HG02610 (cell line): Measurements from ENCODE around the gene ZNF689.
"Not testable (repeated sequence)": the region's sequence is repeated elsewhere in the genome, so short reads cannot be mapped to it uniquely, and the experiment has no call there.

Source experiments
- ATAC-seq: cut with Tn5 transposase; IDR thresholded peaks from one replicate; pipeline ENCODE4 v1.9.1; 2021; ENCODE audit warnings: mild to moderate bottlenecking, moderate library complexity; ENCODE audit not compliant: unreplicated experiment

Gene ZNF689

DNA sequence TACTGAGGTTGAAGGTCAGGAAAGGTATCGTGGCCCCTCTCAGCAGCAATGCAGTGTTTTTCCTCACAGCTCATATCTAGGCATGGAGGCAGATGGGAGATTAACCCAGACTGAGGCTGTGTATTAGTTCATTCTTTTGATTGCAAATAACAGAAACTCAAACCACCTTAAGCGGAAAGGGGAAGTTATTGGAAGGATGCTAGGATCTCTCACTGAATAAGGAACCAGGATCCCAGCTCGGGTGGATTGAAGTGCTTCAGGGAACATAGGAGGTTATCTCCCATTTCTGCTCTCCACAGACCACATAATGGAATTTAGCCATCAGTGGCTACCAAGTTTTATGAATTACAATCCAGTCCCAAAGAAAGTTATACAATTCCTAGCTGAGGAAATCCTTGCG is 8.2 kb downstream of the ZNF689 start:
- no peak for ATAC-seq

DNA sequence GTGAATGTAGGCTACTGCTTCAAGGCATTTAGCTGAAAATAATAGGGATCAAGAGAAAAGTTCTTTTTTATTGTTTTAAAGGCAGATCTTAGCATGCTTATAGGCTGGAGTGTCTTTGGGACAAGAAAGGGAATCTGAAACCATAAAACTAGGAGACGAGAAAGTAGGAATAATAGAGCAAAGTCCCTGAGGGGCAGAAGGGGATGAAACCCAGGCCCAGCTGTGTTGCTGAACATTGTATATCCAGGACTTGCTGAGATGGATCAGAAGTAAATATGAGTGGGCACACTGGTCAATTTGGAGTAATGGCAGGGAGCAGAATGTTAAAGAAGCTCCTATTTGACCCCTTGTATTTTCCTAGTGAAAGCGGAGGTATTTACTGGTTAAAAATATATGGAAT is 9.3 kb downstream of the ZNF689 start:
- no peak for ATAC-seq

DNA sequence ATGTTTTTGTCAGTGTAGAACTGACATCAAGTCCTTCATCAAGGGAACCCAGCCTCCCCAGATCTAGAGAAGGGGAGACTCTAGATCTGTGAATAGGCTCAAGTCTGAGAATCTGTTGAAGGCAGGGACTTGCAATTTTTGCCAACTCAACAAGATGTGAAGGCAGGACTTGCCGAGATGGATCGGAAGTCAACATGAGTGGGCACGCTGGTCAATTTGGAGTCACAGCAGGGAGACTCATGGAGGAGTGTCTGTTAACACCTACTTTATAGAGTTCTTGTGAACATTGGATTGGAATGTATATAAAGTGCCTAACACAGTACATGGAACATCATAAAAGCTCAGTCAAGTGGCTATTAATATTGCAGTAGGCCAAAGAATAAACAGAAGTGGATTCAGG is 10.0 kb downstream of the ZNF689 start:
- ATAC-seq: no peak

DNA sequence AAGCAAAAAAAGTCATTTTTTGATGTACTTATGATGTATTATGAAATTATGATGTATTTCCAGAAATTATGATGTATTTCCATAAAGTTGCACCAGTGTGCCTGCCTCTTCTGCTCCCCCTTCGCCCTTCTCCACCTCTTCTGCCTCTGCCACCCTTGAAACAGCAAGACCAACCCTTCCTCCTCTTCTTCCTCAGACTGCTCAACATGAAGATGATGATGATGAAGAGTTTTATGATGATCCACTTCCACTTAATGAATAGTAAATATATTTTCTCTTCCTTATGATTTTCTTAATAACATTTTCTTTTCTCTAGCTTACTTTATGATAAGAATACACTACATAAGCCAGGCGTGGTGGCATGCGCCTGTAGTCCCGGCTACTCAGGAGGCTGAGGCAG is 17.3 kb downstream of the ZNF689 start:
- ATAC-seq: no peak

DNA sequence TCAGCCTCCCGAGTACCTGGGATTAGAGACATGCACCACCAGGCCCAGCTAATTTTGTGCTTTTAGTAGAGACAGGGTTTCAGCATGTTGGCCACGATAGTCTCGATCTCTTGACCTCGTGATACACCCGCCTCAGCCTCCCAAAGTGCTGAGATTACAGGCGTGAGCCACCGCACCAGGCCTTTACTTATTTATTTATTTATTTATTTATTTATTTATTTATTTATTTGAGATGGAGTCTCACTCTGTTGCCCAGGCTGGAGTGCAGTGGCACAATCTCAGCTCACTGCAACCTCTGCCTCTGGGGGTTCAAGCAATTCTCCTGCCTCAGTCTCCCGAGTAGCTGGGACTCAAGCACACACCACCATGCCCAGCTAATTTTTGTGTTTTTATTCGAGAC is 19.3 kb downstream of the ZNF689 start:
- not testable (repeated sequence) for ATAC-seq

DNA sequence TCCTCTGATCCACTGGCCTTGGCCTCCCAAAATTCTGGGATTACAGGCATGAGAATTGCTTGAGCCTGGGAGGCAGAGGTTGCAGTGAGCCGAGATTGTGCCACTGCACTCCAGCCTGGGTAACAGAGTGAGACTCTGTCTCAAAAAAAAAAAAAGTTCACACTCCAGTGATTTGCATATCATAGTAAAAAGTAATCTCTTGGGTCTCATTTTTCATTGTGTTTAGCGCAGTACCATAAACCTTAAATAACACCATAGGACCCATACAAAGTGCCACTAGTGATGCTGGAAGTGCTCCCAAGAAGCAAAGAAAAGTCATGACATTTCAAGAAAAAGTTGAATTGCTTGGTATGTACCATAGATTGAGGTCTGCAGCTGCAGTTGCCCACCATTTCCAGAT is 20.6 kb downstream of the ZNF689 start:
- ATAC-seq: not testable (repeated sequence)

DNA sequence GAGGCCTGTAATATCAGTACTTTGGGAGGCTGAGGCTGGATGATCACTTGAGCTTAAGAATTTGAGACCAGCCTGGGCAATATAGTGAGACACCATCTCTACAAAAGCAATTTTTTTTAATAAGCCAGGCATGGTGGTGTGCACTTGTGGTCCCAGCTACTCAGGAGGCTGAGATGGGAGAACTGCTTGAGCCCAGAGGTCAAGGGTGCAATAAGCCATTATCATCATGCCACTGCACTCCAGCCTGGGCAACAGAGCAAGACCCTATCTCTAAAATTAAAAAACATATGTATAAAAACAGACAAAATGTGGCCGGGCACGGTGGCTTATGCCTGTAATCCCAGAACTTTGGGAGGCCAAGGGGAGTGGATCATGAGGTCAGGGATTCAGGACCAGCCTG is 21.5 kb downstream of the ZNF689 start:
- no peak for ATAC-seq

DNA sequence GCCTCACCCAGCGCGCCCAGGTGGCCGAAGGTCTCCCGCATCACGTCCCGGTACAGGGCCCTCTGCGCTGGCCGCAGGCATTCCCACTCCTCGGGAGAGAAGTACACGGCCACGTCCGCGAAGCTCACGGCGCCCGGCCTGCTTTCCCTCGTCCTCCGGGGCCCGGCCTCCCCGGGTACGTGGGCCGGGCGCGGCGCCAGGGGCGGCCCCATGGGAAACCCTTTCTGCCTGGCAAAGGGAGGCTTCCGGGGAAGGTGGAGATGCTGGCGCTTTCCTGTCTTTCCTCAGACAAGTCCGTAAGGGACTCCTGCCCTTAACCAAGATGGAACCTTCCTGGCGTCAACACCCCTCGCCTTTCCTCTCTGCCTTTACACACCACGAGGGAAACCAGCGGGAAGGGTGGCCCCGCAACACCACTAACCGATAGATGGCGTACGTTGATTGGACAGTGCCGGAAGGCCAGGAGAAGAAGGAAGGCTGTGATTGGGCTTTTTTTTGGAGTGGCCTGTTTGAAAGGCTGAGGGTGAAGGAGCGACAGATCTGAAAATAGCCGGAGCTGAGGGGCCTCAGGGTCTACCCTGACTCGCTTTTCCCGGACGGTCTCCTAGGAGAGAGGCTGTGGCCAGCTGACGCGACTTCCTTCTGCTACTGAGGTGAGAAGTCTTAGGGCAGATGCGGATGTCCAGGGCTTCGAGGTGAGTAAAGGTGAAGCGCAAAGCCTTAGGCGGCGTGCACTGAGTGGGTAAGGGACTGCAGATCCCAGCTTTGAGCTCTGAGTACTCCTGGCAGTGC is 24.6 kb downstream of the ZNF689 start, which contains the start of gene ZNF785:
Gene ZNF785 (minus strand): TSS at position 298 of the 792 bp plus-strand sequence. CDS start 86 bp downstream, at position 212.
- ATAC-seq: peak; percentile 86

DNA sequence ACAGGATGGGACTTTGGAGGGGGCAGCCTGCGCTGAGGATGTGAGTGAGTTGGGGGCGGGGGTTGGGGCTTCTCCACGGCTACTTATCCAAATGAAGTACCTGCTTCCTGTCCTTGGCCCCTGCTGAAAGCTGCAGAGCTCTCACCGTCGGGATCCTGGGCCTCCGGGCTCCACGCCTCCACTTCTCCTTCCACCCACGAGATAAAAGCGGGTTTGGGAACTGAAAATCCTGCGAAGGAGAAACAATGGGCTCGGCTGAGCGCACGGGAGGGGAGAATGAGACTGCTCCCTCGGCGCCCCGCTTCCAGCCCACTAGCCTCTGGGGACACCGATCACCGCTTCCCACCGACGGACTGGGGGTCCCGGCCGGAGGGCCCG is 25.2 kb downstream of the ZNF689 start:
- peak; percentile 24 for ATAC-seq

DNA sequence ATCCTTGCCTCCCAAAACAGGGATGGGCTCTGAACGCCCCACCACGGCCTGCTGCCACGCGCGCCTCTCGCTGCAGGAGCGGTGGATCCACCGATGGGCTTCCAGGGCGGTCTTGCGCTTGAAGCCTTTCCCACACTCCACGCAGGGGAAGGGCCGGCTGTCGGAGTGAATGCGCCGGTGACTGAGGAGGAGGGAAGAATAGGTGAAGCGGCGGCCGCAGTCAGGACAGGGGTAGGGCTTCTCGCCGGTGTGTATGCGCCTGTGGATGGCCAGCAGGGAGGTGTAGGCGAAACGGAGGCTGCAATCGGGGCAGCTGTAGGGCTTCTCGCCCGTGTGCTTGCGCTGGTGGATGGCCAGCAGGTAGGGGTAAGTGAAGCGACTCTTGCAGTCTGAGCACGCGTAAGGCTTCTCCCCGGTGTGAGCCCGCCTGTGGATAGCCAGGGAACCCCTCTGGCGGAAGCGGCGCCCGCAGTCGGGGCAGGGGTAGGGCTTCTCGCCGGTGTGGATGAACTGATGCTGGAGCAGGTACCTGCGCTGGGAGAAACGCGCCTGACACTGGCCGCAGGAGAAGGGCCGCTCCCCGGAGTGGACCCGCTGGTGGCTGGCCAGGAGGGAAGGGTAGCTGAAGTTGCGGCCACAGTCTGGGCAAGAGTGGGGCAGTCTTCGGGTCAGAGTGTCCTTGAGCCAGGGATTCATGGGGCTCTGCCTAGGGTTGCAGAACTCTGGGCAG is 27.4 kb downstream of the ZNF689 start:
- no peak for ATAC-seq

DNA sequence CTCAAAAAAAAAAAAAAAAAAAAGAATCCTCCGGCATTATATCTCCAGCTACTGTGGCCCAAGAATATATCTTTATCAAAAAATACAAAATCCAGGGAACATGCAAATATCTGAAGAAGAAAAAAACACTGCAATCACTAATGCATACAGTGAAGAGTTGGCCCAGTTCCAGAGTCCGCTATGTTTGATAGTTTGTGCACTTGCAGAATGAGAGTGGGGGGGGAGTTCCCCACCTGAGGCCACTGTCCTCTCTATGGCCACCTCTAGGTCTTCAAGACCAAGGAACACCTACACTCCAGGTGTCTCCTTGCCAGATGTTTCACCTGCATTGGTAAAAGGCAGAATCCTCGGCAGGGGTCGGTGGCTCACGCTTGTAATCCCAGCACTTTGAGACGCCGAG is 28.7 kb downstream of the ZNF689 start:
- no peak for ATAC-seq

DNA sequence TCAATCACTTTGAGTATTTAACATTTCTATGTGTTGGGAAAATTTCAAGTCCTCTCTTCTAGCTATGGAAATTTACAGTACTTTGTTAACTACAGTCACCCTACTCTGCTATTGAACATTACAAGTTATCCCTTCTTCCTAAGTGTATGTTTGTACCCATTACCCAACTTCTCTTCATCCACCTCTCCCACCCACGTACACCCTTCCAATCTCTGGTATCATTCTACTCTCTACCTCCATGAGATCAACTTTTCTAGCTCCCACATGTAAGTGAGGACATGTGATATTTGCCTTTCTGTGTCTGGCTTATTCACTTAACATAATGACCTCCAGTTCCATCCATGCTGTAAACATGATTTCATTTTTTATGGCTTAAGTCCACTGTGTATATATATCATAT is 35.5 kb downstream of the ZNF689 start:
- no peak for ATAC-seq

DNA sequence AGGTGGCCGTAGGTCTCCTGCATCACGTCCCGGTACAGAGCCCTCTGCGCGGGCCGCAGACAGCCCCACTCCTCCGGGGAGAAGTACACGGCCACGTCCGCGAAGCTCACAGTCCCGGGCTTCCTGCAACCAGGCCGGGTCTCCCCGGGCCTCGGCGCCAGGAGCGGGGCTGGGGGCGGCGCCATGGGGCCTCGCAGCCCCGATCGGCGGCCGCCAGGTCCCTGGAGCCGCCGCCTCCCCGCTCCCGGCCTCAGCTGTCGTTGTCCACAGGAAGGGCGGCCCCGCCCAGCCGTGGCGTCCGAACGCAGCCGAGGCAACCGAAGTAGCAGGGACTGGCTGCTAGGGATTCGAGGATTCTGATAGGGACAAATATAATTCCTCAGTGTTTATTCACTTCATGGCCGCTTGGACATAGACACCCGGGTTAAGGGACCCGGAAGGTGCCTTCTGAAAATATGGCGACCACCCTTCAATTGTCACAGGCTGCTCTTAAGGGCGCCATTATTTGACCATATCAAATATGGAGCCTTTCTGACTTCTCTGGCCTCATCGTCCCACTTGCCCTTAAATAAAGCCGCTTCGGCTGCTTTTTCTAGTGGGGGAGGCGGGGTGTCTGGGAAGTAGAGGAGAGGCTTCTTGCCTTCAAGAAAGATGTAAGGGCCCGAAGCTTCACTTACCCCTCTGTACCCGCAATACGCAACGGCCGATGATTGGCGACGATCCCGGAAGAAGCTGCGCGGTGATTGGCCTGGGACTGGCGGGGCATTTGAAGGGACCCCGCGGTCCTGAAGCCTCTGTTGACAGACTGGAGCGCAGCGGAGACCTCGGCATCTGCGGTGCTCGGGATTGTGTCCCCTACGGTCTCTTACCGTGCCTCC is 38.5 kb downstream of the ZNF689 start, which contains the start of gene ZNF688:
Gene ZNF688 (minus strand): TSS at position 270 of the 878 bp plus-strand sequence. CDS start 85 bp downstream, at position 185.
- ATAC-seq: peak; percentile 69

DNA sequence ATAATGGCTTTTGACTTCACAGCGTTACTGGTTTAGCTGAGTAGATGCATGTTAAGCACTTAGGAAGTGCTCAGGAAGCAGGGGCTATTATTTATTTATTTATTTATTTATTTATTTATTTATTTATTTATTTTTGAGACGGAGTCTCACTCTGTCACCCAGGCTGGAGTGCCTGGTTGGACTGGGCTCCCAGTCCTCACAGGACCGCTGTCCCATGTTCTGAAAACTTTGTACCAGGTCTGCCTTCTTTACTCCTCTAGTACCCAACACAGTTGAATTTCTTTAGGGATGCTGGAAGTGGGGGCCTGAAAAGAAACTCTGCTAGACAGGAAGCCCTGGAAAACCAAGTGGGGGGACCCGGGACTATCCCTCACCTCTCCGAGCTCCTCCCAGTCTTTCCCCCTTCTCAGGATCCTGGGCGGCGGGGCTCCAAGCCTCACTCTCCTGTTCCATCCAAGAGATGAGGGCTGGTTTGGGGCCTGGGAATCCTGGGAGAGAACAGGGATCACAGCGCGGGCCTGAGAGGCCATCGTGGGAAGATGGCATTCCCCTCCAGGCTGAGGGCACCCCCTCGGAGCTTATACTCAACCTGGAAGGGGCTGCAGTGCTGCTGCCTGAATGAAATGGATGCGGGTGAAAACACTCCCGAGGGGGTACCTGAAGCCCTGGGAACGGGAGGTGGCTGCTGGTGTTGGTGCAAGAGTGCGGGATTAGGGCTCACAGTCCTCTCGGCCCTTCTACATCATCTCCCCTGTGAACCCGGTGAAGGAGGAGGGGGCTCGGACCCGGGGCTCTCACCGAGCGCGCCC is 39.3 kb downstream of the ZNF689 start:
- ATAC-seq: no peak

DNA sequence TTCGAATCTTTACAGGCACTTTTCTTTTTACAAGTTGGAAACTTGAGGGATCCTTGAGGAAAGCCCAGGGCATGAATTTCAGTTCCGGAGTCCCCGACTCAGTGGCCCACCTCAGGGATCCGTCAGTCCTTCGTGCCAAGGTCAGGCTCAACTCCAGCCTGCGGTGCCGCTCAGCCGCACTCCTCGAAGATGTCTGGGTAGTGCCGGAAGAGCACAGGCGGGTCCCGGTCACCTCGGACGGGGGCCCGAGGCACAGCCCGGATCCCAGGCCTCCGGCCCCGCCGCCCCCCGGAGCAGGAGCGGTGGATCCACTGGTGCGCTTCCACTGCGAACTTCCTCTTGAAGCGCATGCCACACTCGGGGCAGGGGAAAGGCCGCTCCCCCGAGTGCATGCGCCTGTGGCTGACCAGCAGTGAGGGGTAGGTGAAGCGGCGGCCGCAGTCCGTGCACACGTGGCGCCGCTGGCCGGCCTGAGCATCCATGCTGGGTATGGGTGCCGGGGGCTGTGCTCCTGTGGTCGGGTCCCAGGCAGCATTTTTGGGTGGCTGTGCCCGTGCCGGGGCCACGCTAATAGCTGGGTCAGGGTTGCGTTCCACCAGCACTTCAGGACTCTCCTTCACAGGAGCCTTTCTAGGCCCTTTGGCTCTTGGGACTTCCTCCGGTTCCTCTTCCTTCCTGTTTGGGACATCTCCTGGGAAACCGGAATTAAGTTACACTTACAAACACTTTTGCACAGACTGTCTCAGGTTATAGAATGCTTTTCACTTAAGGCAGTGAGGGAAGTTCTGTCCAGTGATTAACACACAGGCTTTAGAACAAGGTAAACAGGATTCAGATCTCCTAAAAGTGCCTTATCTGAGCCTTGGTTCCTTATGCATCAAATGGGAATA is 40.2 kb downstream of the ZNF689 start:
- ATAC-seq: no peak

DNA sequence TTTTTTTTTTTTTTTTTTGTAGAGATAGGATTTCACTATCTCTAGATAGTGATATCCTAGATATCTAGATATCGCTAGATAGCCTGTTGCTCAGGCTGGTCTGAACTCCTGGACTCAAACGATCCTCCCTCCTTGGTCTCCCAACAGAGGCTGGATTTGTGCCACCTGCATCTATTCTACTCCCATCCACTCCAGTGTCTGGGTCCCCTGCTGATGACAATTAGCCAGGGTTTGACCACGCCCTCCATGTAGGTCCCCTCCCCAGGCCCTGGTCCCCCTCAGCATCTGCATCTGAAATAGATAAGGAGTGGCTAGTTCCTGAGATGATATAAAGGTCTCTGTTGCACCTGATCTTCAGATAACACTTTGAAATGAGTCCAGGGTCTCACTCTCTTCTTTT is 40.9 kb downstream of the ZNF689 start:
- no peak for ATAC-seq

DNA sequence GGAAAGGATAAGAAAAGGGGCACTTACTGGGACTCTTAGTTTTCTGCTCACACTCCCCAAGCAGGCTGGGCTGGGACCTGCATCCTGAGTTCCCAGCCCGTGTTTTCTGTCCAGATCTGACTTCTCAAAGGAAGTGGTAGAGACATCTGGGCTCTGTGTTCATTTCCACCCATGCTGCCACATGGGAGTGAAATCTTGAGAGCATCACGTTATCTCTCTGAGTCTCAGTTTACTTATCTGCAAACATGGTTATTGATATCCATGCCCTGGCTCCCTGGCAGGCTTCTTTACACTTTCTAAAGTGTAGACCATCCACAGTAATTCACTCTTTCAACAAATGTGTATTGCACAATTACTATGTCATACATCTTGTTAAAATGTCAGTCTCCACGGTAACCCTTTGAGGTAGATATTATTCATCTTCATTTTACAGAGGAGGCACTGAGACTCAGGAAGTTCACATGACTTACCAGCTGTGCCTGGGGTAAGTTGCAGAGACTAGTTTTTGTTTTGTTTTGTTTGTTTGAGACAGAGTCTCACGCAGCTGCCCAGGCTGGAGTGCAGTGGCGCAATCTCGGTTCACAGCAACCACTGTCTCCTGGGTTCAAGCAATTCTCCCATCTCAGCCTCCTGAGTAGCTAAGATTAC is 42.1 kb downstream of the ZNF689 start:
- ATAC-seq: peak; percentile 50

DNA sequence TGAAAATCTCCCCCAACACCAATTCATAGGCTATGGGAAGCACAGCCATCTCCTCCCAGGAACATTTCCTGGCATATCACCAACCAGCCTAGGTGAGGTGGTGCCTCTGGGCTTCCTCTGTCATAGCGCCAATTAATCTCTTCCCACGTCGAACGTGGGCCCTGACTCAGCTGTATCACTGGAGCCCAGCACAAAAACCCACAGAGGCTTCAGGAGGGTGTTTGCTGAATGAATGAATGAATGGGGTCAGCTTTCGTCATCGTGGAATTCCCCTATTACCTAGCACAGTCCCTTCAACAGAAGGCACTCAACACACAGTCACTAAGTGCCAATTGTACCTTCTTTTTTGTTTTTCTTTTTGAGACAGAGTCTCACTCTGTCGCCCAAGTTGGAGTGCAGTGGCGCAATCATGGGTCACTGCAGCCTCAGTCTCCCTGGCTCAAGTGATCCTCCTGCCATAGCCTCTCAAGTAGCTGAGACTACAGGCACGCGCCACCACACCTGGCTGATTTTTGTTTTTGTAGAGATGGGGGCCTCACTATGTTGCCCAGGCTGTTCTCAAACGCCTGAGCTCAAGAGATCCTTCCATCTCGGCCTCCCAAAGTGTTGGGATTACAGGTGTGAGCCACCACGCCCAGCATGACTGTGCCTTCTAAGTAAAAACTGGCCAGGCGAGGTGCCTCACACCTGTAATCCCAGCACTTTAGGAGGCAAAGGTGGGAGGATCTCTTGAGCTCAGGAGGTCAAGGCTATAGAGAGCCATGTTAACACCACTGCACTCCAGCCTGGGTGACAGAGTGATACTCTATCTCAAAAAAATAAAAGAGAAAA is 42.8 kb downstream of the ZNF689 start:
- peak; percentile 25 for ATAC-seq
